Measurements from ENCODE around the gene KLRB1.

DNA sequence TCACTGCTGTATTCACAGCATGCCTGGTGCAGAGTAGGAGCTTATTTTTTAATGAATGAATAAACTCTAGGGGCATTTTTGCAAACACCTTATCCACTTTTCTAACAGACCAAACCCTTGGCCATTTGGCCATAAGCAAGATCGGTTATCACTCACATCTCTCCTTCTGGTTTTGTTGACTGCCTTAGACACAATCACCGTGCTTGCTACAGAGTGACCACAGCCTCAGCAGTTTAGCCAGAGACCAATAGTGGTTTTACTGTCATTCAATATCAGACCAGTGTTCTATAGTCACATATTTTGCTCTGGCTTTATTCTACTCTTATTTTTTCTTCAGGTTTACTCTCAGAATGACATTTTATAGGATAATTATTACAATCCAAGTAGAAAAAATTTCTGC is 2.2 kb downstream of the KLRB1 start:
- TF ChIP-seq, protein P1, sequence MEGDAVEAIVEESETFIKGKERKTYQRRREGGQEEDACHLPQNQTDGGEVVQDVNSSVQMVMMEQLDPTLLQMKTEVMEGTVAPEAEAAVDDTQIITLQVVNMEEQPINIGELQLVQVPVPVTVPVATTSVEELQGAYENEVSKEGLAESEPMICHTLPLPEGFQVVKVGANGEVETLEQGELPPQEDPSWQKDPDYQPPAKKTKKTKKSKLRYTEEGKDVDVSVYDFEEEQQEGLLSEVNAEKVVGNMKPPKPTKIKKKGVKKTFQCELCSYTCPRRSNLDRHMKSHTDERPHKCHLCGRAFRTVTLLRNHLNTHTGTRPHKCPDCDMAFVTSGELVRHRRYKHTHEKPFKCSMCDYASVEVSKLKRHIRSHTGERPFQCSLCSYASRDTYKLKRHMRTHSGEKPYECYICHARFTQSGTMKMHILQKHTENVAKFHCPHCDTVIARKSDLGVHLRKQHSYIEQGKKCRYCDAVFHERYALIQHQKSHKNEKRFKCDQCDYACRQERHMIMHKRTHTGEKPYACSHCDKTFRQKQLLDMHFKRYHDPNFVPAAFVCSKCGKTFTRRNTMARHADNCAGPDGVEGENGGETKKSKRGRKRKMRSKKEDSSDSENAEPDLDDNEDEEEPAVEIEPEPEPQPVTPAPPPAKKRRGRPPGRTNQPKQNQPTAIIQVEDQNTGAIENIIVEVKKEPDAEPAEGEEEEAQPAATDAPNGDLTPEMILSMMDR (IDR thresholded peaks at IDR 0.05): no peak
- TF ChIP-seq POLR2AphosphoS5 (IDR thresholded peaks at IDR 0.05; ENCODE audit: low read depth, low read length) (no peak), SIN3A (IDR thresholded peaks at IDR 0.05; ENCODE audit: borderline replicate concordance, insufficient read depth, low read depth, low read length) (no peak), TCF7L2 (IDR thresholded peaks at IDR 0.05; ENCODE audit: low read depth, low read length) (no peak)
- TF ChIP-seq, protein P2, sequence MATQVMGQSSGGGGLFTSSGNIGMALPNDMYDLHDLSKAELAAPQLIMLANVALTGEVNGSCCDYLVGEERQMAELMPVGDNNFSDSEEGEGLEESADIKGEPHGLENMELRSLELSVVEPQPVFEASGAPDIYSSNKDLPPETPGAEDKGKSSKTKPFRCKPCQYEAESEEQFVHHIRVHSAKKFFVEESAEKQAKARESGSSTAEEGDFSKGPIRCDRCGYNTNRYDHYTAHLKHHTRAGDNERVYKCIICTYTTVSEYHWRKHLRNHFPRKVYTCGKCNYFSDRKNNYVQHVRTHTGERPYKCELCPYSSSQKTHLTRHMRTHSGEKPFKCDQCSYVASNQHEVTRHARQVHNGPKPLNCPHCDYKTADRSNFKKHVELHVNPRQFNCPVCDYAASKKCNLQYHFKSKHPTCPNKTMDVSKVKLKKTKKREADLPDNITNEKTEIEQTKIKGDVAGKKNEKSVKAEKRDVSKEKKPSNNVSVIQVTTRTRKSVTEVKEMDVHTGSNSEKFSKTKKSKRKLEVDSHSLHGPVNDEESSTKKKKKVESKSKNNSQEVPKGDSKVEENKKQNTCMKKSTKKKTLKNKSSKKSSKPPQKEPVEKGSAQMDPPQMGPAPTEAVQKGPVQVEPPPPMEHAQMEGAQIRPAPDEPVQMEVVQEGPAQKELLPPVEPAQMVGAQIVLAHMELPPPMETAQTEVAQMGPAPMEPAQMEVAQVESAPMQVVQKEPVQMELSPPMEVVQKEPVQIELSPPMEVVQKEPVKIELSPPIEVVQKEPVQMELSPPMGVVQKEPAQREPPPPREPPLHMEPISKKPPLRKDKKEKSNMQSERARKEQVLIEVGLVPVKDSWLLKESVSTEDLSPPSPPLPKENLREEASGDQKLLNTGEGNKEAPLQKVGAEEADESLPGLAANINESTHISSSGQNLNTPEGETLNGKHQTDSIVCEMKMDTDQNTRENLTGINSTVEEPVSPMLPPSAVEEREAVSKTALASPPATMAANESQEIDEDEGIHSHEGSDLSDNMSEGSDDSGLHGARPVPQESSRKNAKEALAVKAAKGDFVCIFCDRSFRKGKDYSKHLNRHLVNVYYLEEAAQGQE (IDR thresholded peaks at IDR 0.05; ENCODE audit: insufficient read depth in 1 of 2, low read depth in 2 of 2, low read length in 1 of 2): no peak

Data from Panc1 (cell line).